Neural cell (in vitro differentiated cells): ENCODE results near the gene ZNF714. TPM values are rescaled to one million over a fixed set of nuclear protein-coding genes. Genes with fewer than 3 reads are reported as not detected.
A peak's percentile ranks its signal among the peaks of the same experiment; 100 is the strongest.
"Not testable (repeated sequence)": the region's sequence is repeated elsewhere in the genome, so short reads cannot be mapped to it uniquely, and the experiment has no call there.

Source experiments
- H2AFZ ChIP-seq: fragments of 200-600, 300-800 bp; sonication (generic), shearing (Covaris generic); 2 replicates; pipeline ENCODE4 v1.6.0; 2014; ENCODE audit warnings: low read depth, mild to moderate bottlenecking, antibody characterized with exemption, low read length, moderate library complexity
- H3F3A ChIP-seq: fragments of 200-600 bp; shearing (Covaris generic); 2 replicates; pipeline ENCODE4 v1.6.1; 2016; ENCODE audit warnings: mild to moderate bottlenecking, moderate library complexity, mixed read lengths, antibody characterized with exemption, low read length; ENCODE audit not compliant: insufficient read depth, poor library complexity, severe bottlenecking
- H3K27ac ChIP-seq: fragments of 200-600, 300-800 bp; sonication (generic), shearing (Covaris generic); 2 replicates; pipeline ENCODE4 v1.5.1; 2014; ENCODE audit warnings: mild to moderate bottlenecking, low read length, moderate library complexity
- H3K27me3 ChIP-seq: fragments of 300-800, 200-600 bp; sonication (generic), shearing (Covaris generic); 2 replicates; pipeline ENCODE4 v1.6.0; 2014; ENCODE audit warnings: mild to moderate bottlenecking, low read depth, low read length, moderate library complexity; ENCODE audit not compliant: insufficient read depth
- H3K36me3 ChIP-seq: fragments of 300-800, 200-600 bp; sonication (generic), shearing (Covaris generic); 2 replicates; pipeline ENCODE4 v1.5.1; 2014; ENCODE audit warnings: mild to moderate bottlenecking, antibody characterized with exemption, low read length, moderate library complexity; ENCODE audit not compliant: insufficient read depth
- H3K4me2 ChIP-seq: fragments of 300-800, 200-600 bp; sonication (generic), shearing (Covaris generic); 2 replicates; pipeline ENCODE4 v1.6.0; 2014; ENCODE audit warnings: mild to moderate bottlenecking, low read length
- H3K4me3 ChIP-seq: fragments of 300-800, 200-600 bp; sonication (generic), shearing (Covaris generic); 2 replicates; pipeline ENCODE4 v1.5.1; 2014; ENCODE audit warnings: mild to moderate bottlenecking, low read length, moderate library complexity
- H3K79me2 ChIP-seq: fragments of 200-600 bp; shearing (Covaris generic); replicated peaks from 2 replicates; pipeline ENCODE4 v1.6.0; 2014; ENCODE audit warnings: mild to moderate bottlenecking, low read length, moderate library complexity; ENCODE audit not compliant: insufficient read depth
- H3K9ac ChIP-seq: fragments of 300-800, 200-600 bp; sonication (generic), shearing (Covaris generic); 2 replicates; pipeline ENCODE4 v1.6.1; 2016; ENCODE audit warnings: mild to moderate bottlenecking, low read length, mixed read lengths
- H3K9me2 ChIP-seq: fragments of 200-600 bp; shearing (Covaris generic); 2 replicates; pipeline ENCODE4 v1.6.1; 2016; ENCODE audit warnings: mild to moderate bottlenecking, low read length, mixed read lengths; ENCODE audit not compliant: insufficient read depth
- H3K9me3 ChIP-seq: fragments of 200-600, 300-800 bp; sonication (generic), shearing (Covaris generic); 2 replicates; pipeline ENCODE4 v1.6.1; 2016; ENCODE audit warnings: mild to moderate bottlenecking, mixed run types, low read length, moderate library complexity, mixed read lengths
- H4K20me1 ChIP-seq: fragments of 200-600 bp; shearing (Covaris generic); 2 replicates; pipeline ENCODE4 v1.6.1; 2016; ENCODE audit warnings: mild to moderate bottlenecking, mixed run types; ENCODE audit not compliant: insufficient read depth
- EP300 ChIP-seq: fragments of 450-650 bp; conservative IDR thresholded peaks from 2 replicates; pipeline ENCODE4 v1.6.1; 2014; ENCODE audit warnings: antibody characterized with exemption, mild to moderate bottlenecking, moderate library complexity; ENCODE audit not compliant: poor library complexity, severe bottlenecking
- EZH2 ChIP-seq: fragments of 200-600, 300-800 bp; shearing (Covaris generic), sonication (generic); IDR thresholded peaks from 2 replicates; pipeline ENCODE4 v1.6.1; 2014; ENCODE audit warnings: antibody characterized with exemption, low read length, borderline replicate concordance, mild to moderate bottlenecking; ENCODE audit not compliant: insufficient read depth, poor library complexity, severe bottlenecking
- MXI1 ChIP-seq: fragments of 450-650 bp; conservative IDR thresholded peaks from 2 replicates; pipeline ENCODE4 v1.6.1; 2014; ENCODE audit warnings: antibody characterized with exemption, mild to moderate bottlenecking; ENCODE audit not compliant: poor library complexity, severe bottlenecking
- POLR2AphosphoS5 ChIP-seq: IDR thresholded peaks from 2 replicates; pipeline ENCODE4 v1.6.1; 2012
- RAD21 ChIP-seq: fragments of 450-650 bp; conservative IDR thresholded peaks from 2 replicates; pipeline ENCODE4 v1.6.1; 2014; ENCODE audit warnings: antibody characterized with exemption, mild to moderate bottlenecking, moderate library complexity
- REST ChIP-seq: IDR thresholded peaks from 2 replicates; pipeline ENCODE4 v1.6.1; 2012; ENCODE audit warnings: borderline replicate concordance
- SMC3 ChIP-seq: fragments of 450-650 bp; conservative IDR thresholded peaks from 2 replicates; pipeline ENCODE4 v1.6.1; 2014; ENCODE audit warnings: antibody characterized with exemption, mild to moderate bottlenecking, moderate library complexity; ENCODE audit not compliant: poor library complexity
- TAF1 ChIP-seq: IDR thresholded peaks from 2 replicates; pipeline ENCODE4 v1.6.1; 2012; ENCODE audit warnings: low read depth
- polyA plus RNA-seq: library from polyadenylated mRNA; depleted of rRNA; stranded (reverse); fragments of >200 nt; gene quantifications from 2 replicates; pipeline ENCODE4 v1.2.3, GENCODE V29; 2014
- TF ChIP-seq, protein P1 (sequence below): fragments of 450-650 bp; IDR thresholded peaks from 2 replicates; pipeline ENCODE4 v1.5.1; 2014; ENCODE audit warnings: antibody characterized with exemption, mild to moderate bottlenecking, moderate library complexity; ENCODE audit not compliant: poor library complexity, severe bottlenecking

The ZNF714 gene
- polyA plus RNA-seq, 1 donor from 2014 or later = 68.8 TPM

GRCh38 chr19:21141006-21141405, 59.0 kb downstream of the ZNF714 start:
- not testable (repeated sequence) for H3F3A ChIP-seq, H3K4me3 ChIP-seq, H3K9me3 ChIP-seq, H3K9me2 ChIP-seq, H3K27ac ChIP-seq, H3K4me2 ChIP-seq, H4K20me1 ChIP-seq, H3K36me3 ChIP-seq, H3K27me3 ChIP-seq, H2AFZ ChIP-seq, H3K9ac ChIP-seq
- peaks cover 28% of the 10 kb centered on the region for H3K79me2 ChIP-seq

GRCh38 chr19:21141787-21142464, 59.9 kb downstream of the ZNF714 start, which contains the start of gene ZNF431:
TSS of gene ZNF431 (plus strand) at chr19:21142040. CDS start at chr19:21142184, 144 bp downstream.
- H3K4me2 ChIP-seq = peak within 1 kb of the TSS; percentile 98
- H3K36me3 ChIP-seq = no peaks in the 10 kb centered on the region
- H4K20me1 ChIP-seq = no peaks in the 10 kb centered on the region
- peak; percentile 98 for TF ChIP-seq POLR2AphosphoS5
- peak; percentile 89 for TF ChIP-seq MXI1
- TF ChIP-seq, protein P1, sequence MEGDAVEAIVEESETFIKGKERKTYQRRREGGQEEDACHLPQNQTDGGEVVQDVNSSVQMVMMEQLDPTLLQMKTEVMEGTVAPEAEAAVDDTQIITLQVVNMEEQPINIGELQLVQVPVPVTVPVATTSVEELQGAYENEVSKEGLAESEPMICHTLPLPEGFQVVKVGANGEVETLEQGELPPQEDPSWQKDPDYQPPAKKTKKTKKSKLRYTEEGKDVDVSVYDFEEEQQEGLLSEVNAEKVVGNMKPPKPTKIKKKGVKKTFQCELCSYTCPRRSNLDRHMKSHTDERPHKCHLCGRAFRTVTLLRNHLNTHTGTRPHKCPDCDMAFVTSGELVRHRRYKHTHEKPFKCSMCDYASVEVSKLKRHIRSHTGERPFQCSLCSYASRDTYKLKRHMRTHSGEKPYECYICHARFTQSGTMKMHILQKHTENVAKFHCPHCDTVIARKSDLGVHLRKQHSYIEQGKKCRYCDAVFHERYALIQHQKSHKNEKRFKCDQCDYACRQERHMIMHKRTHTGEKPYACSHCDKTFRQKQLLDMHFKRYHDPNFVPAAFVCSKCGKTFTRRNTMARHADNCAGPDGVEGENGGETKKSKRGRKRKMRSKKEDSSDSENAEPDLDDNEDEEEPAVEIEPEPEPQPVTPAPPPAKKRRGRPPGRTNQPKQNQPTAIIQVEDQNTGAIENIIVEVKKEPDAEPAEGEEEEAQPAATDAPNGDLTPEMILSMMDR = peak; percentile 10
- TF ChIP-seq SMC3 = peak; percentile 52
- TF ChIP-seq REST = peak; percentile 95
- TF ChIP-seq TAF1 = peak; percentile 94
- peak; percentile 52 for TF ChIP-seq EP300
- TF ChIP-seq RAD21 = peak; percentile 38
- TF ChIP-seq EZH2 = no peak
- H3K9ac ChIP-seq = peak within 1 kb of the TSS; percentile 91
- no peaks in the 10 kb centered on the region for H3K9me2 ChIP-seq
- peaks cover 31% of the 10 kb centered on the region for H3K79me2 ChIP-seq
- H3K27ac ChIP-seq = peak within 1 kb of the TSS; percentile 90
- peaks cover 2% of the 10 kb centered on the region for H3K9me3 ChIP-seq
- no peaks in the 10 kb centered on the region for H3F3A ChIP-seq
- no peaks in the 10 kb centered on the region for H3K27me3 ChIP-seq
- peak within 1 kb of the TSS; percentile 87 for H3K4me3 ChIP-seq
- H2AFZ ChIP-seq = peak within 1 kb of the TSS; percentile 66
